Stimulated activated CD4-positive, alpha-beta T cell treated with anti-CD3 and anti-CD28 coated beads, Interleukin-4, amount 100 ng/mL, for 4 hours (primary cell): ENCODE results near the gene KRT37.

Experiments used
- DNase-seq, 2 experiments: peaks; one replicate each; pipeline ENCODE4 v3.0.0-alpha.2; 2020

Gene KRT37

GRCh38 chr17:41424111-41424635 lies at the start of gene KRT37:
Gene KRT37 (minus strand): TSS chr17:41424585. CDS start chr17:41424523, 62 bp downstream.
- no peak for DNase-seq

GRCh38 chr17:41468346-41468745 lies 44.0 kb upstream of the KRT37 start:
- no peak for DNase-seq

- no peak for DNase-seq
Observed at GRCh38 chr17:41467561-41467960, 43.2 kb upstream of the KRT37 start.

- no peak for DNase-seq
Observed at GRCh38 chr17:41466988-41467387, 42.6 kb upstream of the KRT37 start, which contains the start of gene KRT32. Gene KRT32 (minus strand): TSS chr17:41467386. CDS start chr17:41467325, 61 bp downstream.

GRCh38 chr17:41464682-41465081 lies 40.3 kb upstream of the KRT37 start:
- no peak for DNase-seq

GRCh38 chr17:41464173-41464572 lies 39.8 kb upstream of the KRT37 start:
- DNase-seq, result no peak

GRCh38 chr17:41463746-41464145 lies 39.4 kb upstream of the KRT37 start:
- no peak for DNase-seq

- no peak for DNase-seq
Observed at GRCh38 chr17:41462705-41463104, 38.3 kb upstream of the KRT37 start.

GRCh38 chr17:41457676-41458075 lies 33.3 kb upstream of the KRT37 start:
- no peak for DNase-seq

- no peak for DNase-seq
Observed at GRCh38 chr17:41456204-41456603, 31.8 kb upstream of the KRT37 start.

GRCh38 chr17:41455236-41455635 lies 30.9 kb upstream of the KRT37 start:
- DNase-seq, result no peak

GRCh38 chr17:41453066-41453465 lies 28.7 kb upstream of the KRT37 start:
- DNase-seq, result no peak

- no peak for DNase-seq
Observed at GRCh38 chr17:41452281-41452680, 27.9 kb upstream of the KRT37 start.

- no peak for DNase-seq
Observed at GRCh38 chr17:41451154-41451728, 26.9 kb upstream of the KRT37 start.

- no peak for DNase-seq
Observed at GRCh38 chr17:41449008-41449407, 24.6 kb upstream of the KRT37 start.

- no peak for DNase-seq
Observed at GRCh38 chr17:41448506-41448905, 24.1 kb upstream of the KRT37 start.

- DNase-seq, result no peak
Observed at GRCh38 chr17:41446806-41447205, 22.4 kb upstream of the KRT37 start.

- DNase-seq, result no peak
Observed at GRCh38 chr17:41444640-41445039, 20.3 kb upstream of the KRT37 start.

- no peak for DNase-seq
Observed at GRCh38 chr17:41444186-41444585, 19.8 kb upstream of the KRT37 start.

GRCh38 chr17:41442739-41443138 lies 18.4 kb upstream of the KRT37 start:
- no peak for DNase-seq

GRCh38 chr17:41440531-41441033 lies 16.2 kb upstream of the KRT37 start, which contains the start of gene KRT38:
Gene KRT38 (minus strand): TSS chr17:41440983. CDS start chr17:41440921, 62 bp downstream.
- DNase-seq, result no peak

GRCh38 chr17:41439375-41439774 lies 15.0 kb upstream of the KRT37 start:
- DNase-seq, result no peak

GRCh38 chr17:41437769-41438168 lies 13.4 kb upstream of the KRT37 start:
- DNase-seq, result no peak

- no peak for DNase-seq
Observed at GRCh38 chr17:41437254-41437653, 12.9 kb upstream of the KRT37 start.

GRCh38 chr17:41434415-41434814 lies 10.0 kb upstream of the KRT37 start:
- no peak for DNase-seq
